ENCODE results near the gene MAP3K13.

The MAP3K13 gene

GRCh38 chr3:185350841-185351240 is 12.1 kb upstream of the MAP3K13 start:
- H3K79me2 ChIP-seq, result no peaks in the 10 kb centered on the region
- no peak for TF ChIP-seq CTCF (IDR thresholded peaks at IDR 0.05)
- H3K4me2 ChIP-seq (ENCODE audit: low read length), result no peak overlapping the region
- H3K27me3 ChIP-seq (ENCODE audit: control insufficient read depth, insufficient read depth, low read length), result no peaks in the 10 kb centered on the region
- H3K36me3 ChIP-seq (ENCODE audit: control insufficient read depth, insufficient read depth, low read length), result no peaks in the 10 kb centered on the region
- H3K4me1 ChIP-seq, result no peaks in the 10 kb centered on the region
- no peak overlapping the region for H3K9ac ChIP-seq
- H2AFZ ChIP-seq, result no peak overlapping the region
- H3K4me3 ChIP-seq (ENCODE audit: low read depth, low read length), result no peak overlapping the region
- H3K27ac ChIP-seq, result no peak overlapping the region
- H3K9me3 ChIP-seq (ENCODE audit: control insufficient read depth, low read length), result no peaks in the 10 kb centered on the region

GRCh38 chr3:185351396-185351795 is 11.5 kb upstream of the MAP3K13 start:
- H3K79me2 ChIP-seq, result no peaks in the 10 kb centered on the region
- no peaks in the 10 kb centered on the region for H3K9me3 ChIP-seq (ENCODE audit: control insufficient read depth, low read length)
- no peak for TF ChIP-seq CTCF (IDR thresholded peaks at IDR 0.05)
- no peaks in the 10 kb centered on the region for H3K27me3 ChIP-seq (ENCODE audit: control insufficient read depth, insufficient read depth, low read length)
- H3K4me3 ChIP-seq (ENCODE audit: low read depth, low read length), result no peak overlapping the region
- H3K36me3 ChIP-seq (ENCODE audit: control insufficient read depth, insufficient read depth, low read length), result no peaks in the 10 kb centered on the region
- no peaks in the 10 kb centered on the region for H3K4me1 ChIP-seq
- no peak overlapping the region for H2AFZ ChIP-seq
- no peak overlapping the region for H3K9ac ChIP-seq
- H3K4me2 ChIP-seq (ENCODE audit: low read length), result no peak overlapping the region
- no peak overlapping the region for H3K27ac ChIP-seq

- no peak overlapping the region for H3K9ac ChIP-seq
- no peaks in the 10 kb centered on the region for H3K36me3 ChIP-seq (ENCODE audit: control insufficient read depth, insufficient read depth, low read length)
- no peaks in the 10 kb centered on the region for H3K27me3 ChIP-seq (ENCODE audit: control insufficient read depth, insufficient read depth, low read length)
- no peaks in the 10 kb centered on the region for H3K9me3 ChIP-seq (ENCODE audit: control insufficient read depth, low read length)
- TF ChIP-seq CTCF (IDR thresholded peaks at IDR 0.05), result no peak
- no peaks in the 10 kb centered on the region for H3K79me2 ChIP-seq
- no peaks in the 10 kb centered on the region for H3K4me1 ChIP-seq
- no peak overlapping the region for H3K4me3 ChIP-seq (ENCODE audit: low read depth, low read length)
- no peak overlapping the region for H3K27ac ChIP-seq
- no peak overlapping the region for H2AFZ ChIP-seq
- no peak overlapping the region for H3K4me2 ChIP-seq (ENCODE audit: low read length)
Measured at GRCh38 chr3:185353225-185353624, 9.7 kb upstream of the MAP3K13 start.

GRCh38 chr3:185353823-185354614 is 8.9 kb upstream of the MAP3K13 start:
- Histone ChIP-seq H3K9ac (no peak overlapping the region), H2AFZ (no peak overlapping the region), H3K4me1 (no peaks in the 10 kb centered on the region), H3K9me3 (ENCODE audit: control insufficient read depth, low read length) (no peaks in the 10 kb centered on the region), H3K36me3 (ENCODE audit: control insufficient read depth, insufficient read depth, low read length) (no peaks in the 10 kb centered on the region), H3K27me3 (ENCODE audit: control insufficient read depth, insufficient read depth, low read length) (no peaks in the 10 kb centered on the region), H3K4me3 (ENCODE audit: low read depth, low read length) (no peak overlapping the region), H3K79me2 (no peaks in the 10 kb centered on the region), H3K4me2 (ENCODE audit: low read length) (no peak overlapping the region), H3K27ac (no peak overlapping the region)
- peak; percentile 79 for TF ChIP-seq CTCF (IDR thresholded peaks at IDR 0.05)

- Histone ChIP-seq H3K79me2 (no peaks in the 10 kb centered on the region), H3K4me2 (ENCODE audit: low read length) (no peak overlapping the region), H3K9ac (no peak overlapping the region), H3K4me1 (no peaks in the 10 kb centered on the region), H3K27ac (no peak overlapping the region), H3K27me3 (ENCODE audit: control insufficient read depth, insufficient read depth, low read length) (no peaks in the 10 kb centered on the region), H3K4me3 (ENCODE audit: low read depth, low read length) (no peak overlapping the region), H2AFZ (no peak overlapping the region), H3K36me3 (ENCODE audit: control insufficient read depth, insufficient read depth, low read length) (no peaks in the 10 kb centered on the region), H3K9me3 (ENCODE audit: control insufficient read depth, low read length) (no peaks in the 10 kb centered on the region)
- TF ChIP-seq CTCF (IDR thresholded peaks at IDR 0.05), result no peak
Measured at GRCh38 chr3:185356499-185356898, 6.4 kb upstream of the MAP3K13 start.

All from parathyroid adenoma (tissue), 2 donors.